Tibial nerve (tissue), 4 donors: Measurements from ENCODE around the gene TMEM232. TPM values are rescaled to one million over a fixed set of nuclear protein-coding genes. Genes with fewer than 3 reads are reported as not detected.

Source experiments
- DNase-seq, 2 donors: peaks; one replicate each; pipeline ENCODE4 v3.0.0-alpha.2; 2019; ENCODE audit warnings: low spot score in 2 of 2
- H3K27ac ChIP-seq, 4 donors: fragments of 200-600 bp; sonication (generic) in 3 of 4; one replicate each; pipeline ENCODE4 v1.5.1; 2017 to 2019; ENCODE audit warnings: mild to moderate bottlenecking in 1 of 4
- H3K27me3 ChIP-seq, 2 donors: fragments of 200-600 bp; sonication (generic) in 1 of 2; one replicate each; pipeline versions ENCODE4 v1.5.1 to v1.6.0; 2017 to 2019
- H3K36me3 ChIP-seq, 3 donors: fragments of 200-600 bp; sonication (generic); one replicate each; pipeline ENCODE4 v1.5.1; 2018 to 2019
- H3K4me1 ChIP-seq, 4 donors: fragments of 200-600 bp; sonication (generic) in 3 of 4; one replicate each; pipeline ENCODE4 v1.5.1; 2017 to 2019
- H3K4me3 ChIP-seq, 4 donors: fragments of 200-600 bp; sonication (generic) in 3 of 4; one replicate each; pipeline ENCODE4 v1.5.1; 2017 to 2019; ENCODE audit warnings: mild to moderate bottlenecking in 1 of 4, moderate library complexity in 1 of 4
- H3K9me3 ChIP-seq, 4 donors: fragments of 200-600 bp; sonication (generic) in 3 of 4; one replicate each; pipeline ENCODE4 v1.5.1; 2017 to 2019
- CTCF ChIP-seq, 5 experiments: fragments of 200-600 bp in 3 of 5; fragments of 450-650 bp in 2 of 5; sonication (generic) in 3 of 5; IDR thresholded peaks; one replicate each; pipeline ENCODE4 v1.5.1; 2016 to 2019; ENCODE audit warnings: antibody characterized with exemption in 5 of 5, mild to moderate bottlenecking in 3 of 5, moderate library complexity in 2 of 5
- EP300 ChIP-seq, 2 donors: sonication (generic); formaldehyde crosslinking; IDR thresholded peaks; one replicate each; pipeline ENCODE4 v1.6.1; 2017; ENCODE audit warnings: antibody characterized with exemption in 2 of 2, mild to moderate bottlenecking in 1 of 2
- POLR2A ChIP-seq, 2 donors: fragments of 450-650 bp; IDR thresholded peaks; one replicate each; pipeline ENCODE4 v1.6.1; 2017; ENCODE audit warnings: antibody characterized with exemption in 2 of 2, mild to moderate bottlenecking in 2 of 2, moderate library complexity in 2 of 2
- WGBS, 2 donors: methylation state at CpG; one replicate each; pipeline ENCODE4 v1.1.5; 2018; 5-methylcytosine and 5-hydroxymethylcytosine counted together
- total RNA-seq, 4 donors: library from RNA; depleted of rRNA; stranded (reverse); fragments of >200 nt; gene quantifications; one replicate each; pipeline ENCODE4 v1.1.0, GENCODE V29; 2016

TMEM232 gene
- total RNA-seq, 4 donors from 2014 or later, result 1.7 to 14.4 (median 4.1) TPM

DNA sequence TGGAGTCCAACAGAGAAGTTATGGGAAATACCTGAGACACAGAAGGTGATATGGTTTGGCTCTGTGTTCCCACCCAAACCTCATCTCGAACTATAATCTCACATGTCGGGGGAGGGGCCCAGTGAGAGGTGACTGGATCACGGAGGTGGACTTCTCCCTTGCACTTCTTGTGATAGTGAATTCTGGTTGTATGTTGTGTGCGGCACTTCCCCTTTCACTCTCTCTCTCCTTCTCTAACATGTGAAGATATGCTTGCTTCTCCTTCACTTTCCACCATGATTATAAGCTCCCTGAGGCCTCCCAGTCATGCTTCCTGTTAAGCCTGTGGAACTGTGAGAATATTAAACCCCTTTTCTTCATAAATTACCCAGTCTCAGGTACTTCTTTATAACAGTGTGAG is 96.1 kb downstream of the TMEM232 start:
- no peak for DNase-seq
- H3K36me3 ChIP-seq, result peaks cover 0 to 5% (median 0%) of the 10 kb centered on the region in 3 donors
- WGBS, 2 donors, result 92 to 94% methylated on average over 4 of the region's 4 CpGs

DNA sequence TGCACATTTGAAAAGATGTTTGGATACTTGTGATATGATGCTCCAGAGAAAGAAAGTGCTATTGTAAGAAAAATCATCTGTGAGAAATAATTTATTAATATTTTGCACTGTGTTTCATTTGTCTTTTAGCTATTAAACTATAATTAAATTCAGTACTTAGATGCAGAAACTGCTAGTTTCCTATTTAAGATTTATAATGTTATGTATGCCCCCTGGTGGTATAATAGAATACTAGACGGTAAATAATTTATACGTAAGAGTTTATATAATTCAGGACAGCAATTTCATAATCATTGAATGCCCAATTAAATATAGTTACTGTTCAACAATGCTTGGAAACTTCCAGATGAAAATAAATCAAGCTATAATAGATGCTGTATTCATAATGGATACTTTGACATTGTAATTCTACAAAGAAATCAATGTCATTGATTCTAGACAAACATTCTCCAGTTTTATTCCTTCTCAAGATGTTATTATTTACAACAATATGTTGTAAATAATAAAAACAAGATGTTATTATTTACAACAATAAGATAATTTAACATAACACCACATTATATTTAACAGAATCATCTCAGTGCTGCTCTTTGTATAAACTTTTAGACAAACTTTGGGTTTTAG is 101.0 kb downstream of the TMEM232 start:
- TF ChIP-seq CTCF (IDR thresholded peaks at IDR 0.05) (peak in 4 of 5 experiments; percentile 43 to 50 (median 46)), EP300 (IDR thresholded peaks at IDR 0.05) (no peak), POLR2A (IDR thresholded peaks at IDR 0.05) (no peak)
- 0 to 1% methylated on average over 2 of the region's 2 CpGs for WGBS, 2 donors
- DNase-seq, result no peak
- Histone ChIP-seq H3K4me1 (no peaks in the 10 kb centered on the region), H3K9me3 (no peaks in the 10 kb centered on the region), H3K27me3 (no peaks in the 10 kb centered on the region), H3K4me3 (no peak overlapping the region), H3K36me3 (no peaks in the 10 kb centered on the region), H3K27ac (no peak overlapping the region)

More for the DNA sequence above, 96.1 kb downstream of the TMEM232 start:
- no peak for TF ChIP-seq CTCF (IDR thresholded peaks at IDR 0.05)
- no peak for TF ChIP-seq POLR2A (IDR thresholded peaks at IDR 0.05)
- no peak for TF ChIP-seq EP300 (IDR thresholded peaks at IDR 0.05)
- H3K4me3 ChIP-seq, result no peak overlapping the region
- H3K27ac ChIP-seq, result no peak overlapping the region
- H3K9me3 ChIP-seq, result no peaks in the 10 kb centered on the region
- no peaks in the 10 kb centered on the region for H3K27me3 ChIP-seq
- no peaks in the 10 kb centered on the region for H3K4me1 ChIP-seq

- DNase-seq, result no peak
- H3K9me3 ChIP-seq, result no peaks in the 10 kb centered on the region
- no peaks in the 10 kb centered on the region for H3K27me3 ChIP-seq
- TF ChIP-seq EP300 (IDR thresholded peaks at IDR 0.05) (no peak), CTCF (IDR thresholded peaks at IDR 0.05) (no peak), POLR2A (IDR thresholded peaks at IDR 0.05) (no peak)
- H3K4me3 ChIP-seq, result no peak overlapping the region
- no peaks in the 10 kb centered on the region for H3K4me1 ChIP-seq
- no peak overlapping the region for H3K27ac ChIP-seq
- H3K36me3 ChIP-seq, result no peaks in the 10 kb centered on the region
Observed at GRCh38 chr5:110623874-110624273, 102.6 kb downstream of the TMEM232 start.

DNA sequence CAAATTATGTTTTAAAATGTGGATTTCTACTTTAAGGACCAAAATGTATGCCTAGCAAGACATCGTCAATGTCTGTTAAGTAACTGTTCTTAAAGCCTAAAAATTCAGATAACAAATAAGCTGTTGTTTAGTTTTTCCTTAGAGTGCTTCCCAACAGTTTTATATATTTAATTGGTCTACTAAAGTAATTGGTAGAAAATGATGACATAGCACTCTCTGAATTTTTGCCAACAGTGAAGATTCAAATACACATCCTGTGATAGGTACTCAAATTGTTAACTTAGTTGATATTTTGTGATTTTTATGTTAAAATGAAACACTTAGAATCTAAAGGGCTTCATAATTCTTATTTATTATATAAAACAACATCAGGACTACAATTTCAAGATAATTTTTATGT is 107.5 kb downstream of the TMEM232 start:
- Histone ChIP-seq H3K27me3 (no peaks in the 10 kb centered on the region), H3K4me1 (no peaks in the 10 kb centered on the region), H3K36me3 (peaks cover 0 to 14% (median 0%) of the 10 kb centered on the region in 3 donors), H3K4me3 (no peak overlapping the region), H3K27ac (no peak overlapping the region), H3K9me3 (peaks cover 0 to 13% (median 6%) of the 10 kb centered on the region in 4 donors)
- no peak for DNase-seq
- no peak for TF ChIP-seq EP300 (IDR thresholded peaks at IDR 0.05)
- no peak for TF ChIP-seq CTCF (IDR thresholded peaks at IDR 0.05)
- no peak for TF ChIP-seq POLR2A (IDR thresholded peaks at IDR 0.05)
- 71% methylated on average over 1 of the region's 1 CpG for WGBS, 2 donors

- peaks cover 0 to 13% (median 6%) of the 10 kb centered on the region in 4 donors for H3K9me3 ChIP-seq
- no peak overlapping the region for H3K4me3 ChIP-seq
- no peak for DNase-seq
- no peaks in the 10 kb centered on the region for H3K27me3 ChIP-seq
- TF ChIP-seq EP300 (IDR thresholded peaks at IDR 0.05), result no peak
- TF ChIP-seq CTCF (IDR thresholded peaks at IDR 0.05), result no peak
- TF ChIP-seq POLR2A (IDR thresholded peaks at IDR 0.05), result no peak
- H3K4me1 ChIP-seq, result no peaks in the 10 kb centered on the region
- H3K27ac ChIP-seq, result no peak overlapping the region
- H3K36me3 ChIP-seq, result peaks cover 0 to 14% (median 0%) of the 10 kb centered on the region in 3 donors
- WGBS, 2 donors, result 95 to 98% methylated on average over 1 of the region's 1 CpG
Observed at GRCh38 chr5:110616009-110616408, 110.5 kb downstream of the TMEM232 start.
